SK-N-SH (cell line): ENCODE data around the gene POU3F1. TPM values are rescaled to one million over a fixed set of nuclear protein-coding genes. Genes with fewer than 3 reads are reported as not detected.

Source experiments
- CTCF ChIA-PET: fragments of 300-600, 350-600 bp; formaldehyde crosslinking; extraction: SDS; loops from one replicate; lab custom pipeline; 2021; lab: Yijun Ruan, JAX
- POLR2A ChIA-PET: fragments of 350-600 bp; sonication (Branson Sonifier 250); formaldehyde crosslinking; extraction: SDS; loops from one replicate; lab custom pipeline; 2020; ENCODE audit warnings: antibody characterized with exemption, inconsistent platforms; lab: Yijun Ruan, JAX
- DNase-seq: peaks from one replicate; pipeline ENCODE4 v3.0.0; 2012
- H2AFZ ChIP-seq: fragments of 200-600 bp; sonication (generic); 2 replicates; pipeline ENCODE4 v1.8.1; 2016; ENCODE audit warnings: antibody characterized with exemption, mild to moderate bottlenecking, low read depth
- H3F3A ChIP-seq: fragments of 200-600 bp; sonication (generic); replicated peaks from 2 replicates; pipeline ENCODE3; 2016; ENCODE audit warnings: antibody characterized with exemption, mild to moderate bottlenecking; ENCODE audit not compliant: insufficient read depth
- H3K27ac ChIP-seq, 2 experiments: fragments of 200-500 bp in 1 of 2; fragments of 200-600 bp in 1 of 2; sonication (Bioruptor generic) in 1 of 2; sonication (generic), shearing (Covaris generic) in 1 of 2; 2 replicates each; pipeline versions ENCODE4 v1.5.1 to v1.6.1; 2014 to 2016; ENCODE audit warnings: low read depth in 2 of 2, inconsistent platforms in 1 of 2, low read length in 1 of 2, mild to moderate bottlenecking in 1 of 2, mixed read lengths in 1 of 2
- H3K27me3 ChIP-seq: fragments of 200-600 bp; sonication (generic), shearing (Covaris generic); 2 replicates; pipeline ENCODE4 v1.6.1; 2016; ENCODE audit warnings: mixed run types; ENCODE audit not compliant: insufficient read depth
- H3K36me3 ChIP-seq, 2 experiments: fragments of 200-500 bp in 1 of 2; fragments of 200-600 bp in 1 of 2; sonication (Bioruptor generic) in 1 of 2; sonication (generic) in 1 of 2; replicated peaks in 1 of 2; 2 replicates each; pipeline versions ENCODE3 to v1.5.1; 2014 to 2016; ENCODE audit warnings: low read length in 1 of 2, mild to moderate bottlenecking in 1 of 2; ENCODE audit not compliant: insufficient read depth in 2 of 2, control insufficient read depth in 1 of 2
- H3K4me1 ChIP-seq, 2 experiments: fragments of 200-500 bp in 1 of 2; fragments of 200-600 bp in 1 of 2; sonication (Bioruptor generic) in 1 of 2; sonication (generic), shearing (Covaris generic) in 1 of 2; 2 replicates each; pipeline versions ENCODE4 v1.5.1 to v1.6.1; 2014 to 2016; ENCODE audit warnings: low read depth in 1 of 2, low read length in 1 of 2, mixed run types in 1 of 2; ENCODE audit not compliant: insufficient read depth in 2 of 2, control insufficient read depth in 1 of 2
- H3K4me2 ChIP-seq: fragments of 200-600 bp; sonication (generic), shearing (Covaris generic); 2 replicates; pipeline ENCODE4 v1.6.1; 2017; ENCODE audit warnings: mixed run types
- H3K4me3 ChIP-seq, 2 experiments: fragments of 200-500 bp in 1 of 2; fragments of 200-600 bp in 1 of 2; sonication (Bioruptor generic) in 1 of 2; sonication (generic), shearing (Covaris generic) in 1 of 2; 2 replicates each; pipeline versions ENCODE4 v1.5.1 to v1.8.1; 2014 to 2016; ENCODE audit warnings: low read depth in 2 of 2, inconsistent platforms in 1 of 2, low read length in 1 of 2, mild to moderate bottlenecking in 1 of 2, mixed read lengths in 1 of 2, moderate library complexity in 1 of 2
- H3K79me2 ChIP-seq: fragments of 200-600 bp; sonication (generic); 2 replicates; pipeline ENCODE4 v1.8.1; 2017; ENCODE audit warnings: mild to moderate bottlenecking; ENCODE audit not compliant: insufficient read depth
- H3K9ac ChIP-seq: fragments of 200-600 bp; sonication (generic); 2 replicates; pipeline ENCODE4 v1.6.1; 2017; ENCODE audit warnings: mixed run types
- H3K9me2 ChIP-seq: fragments of 200-600 bp; sonication (generic); 2 replicates; pipeline ENCODE4 v1.6.1; 2017; ENCODE audit warnings: mixed run types
- H3K9me3 ChIP-seq: fragments of 200-600 bp; sonication (generic); 2 replicates; pipeline ENCODE4 v1.6.1; 2017; ENCODE audit warnings: mixed run types, mild to moderate bottlenecking, moderate library complexity
- H4K20me1 ChIP-seq: fragments of 200-600 bp; sonication (generic); 2 replicates; pipeline ENCODE4 v1.6.1; 2017; ENCODE audit warnings: mild to moderate bottlenecking, mixed run types; ENCODE audit not compliant: insufficient read depth
- CHD2 ChIP-seq: fragments of 150-350 bp; IDR thresholded peaks from 2 replicates; pipeline ENCODE4 v1.6.1; 2018; ENCODE audit warnings: low read length; ENCODE audit not compliant: partially characterized antibody
- CTCF ChIP-seq: fragments of 200-600 bp; sonication (generic); IDR thresholded peaks from 2 replicates; pipeline ENCODE4 v1.6.1; 2017; ENCODE audit warnings: antibody characterized with exemption, mild to moderate bottlenecking, moderate library complexity
- ELF1 ChIP-seq: IDR thresholded peaks from 2 replicates; pipeline ENCODE4 v1.4.0; 2012
- EZH2phosphoT487 ChIP-seq: fragments of 200-600 bp; sonication (generic); IDR thresholded peaks from 2 replicates; pipeline ENCODE4 v1.6.1; 2017; ENCODE audit warnings: low read depth, mixed run types, mild to moderate bottlenecking, antibody characterized with exemption, moderate library complexity, borderline replicate concordance
- FOSL2 ChIP-seq: IDR thresholded peaks from 2 replicates; pipeline ENCODE4 v1.4.0; 2012; ENCODE audit warnings: low read depth, mild to moderate bottlenecking, moderate library complexity, borderline replicate concordance
- GABPA ChIP-seq: IDR thresholded peaks from 2 replicates; pipeline ENCODE4 v1.4.0; 2012; ENCODE audit warnings: low read depth, mild to moderate bottlenecking
- MAX ChIP-seq: IDR thresholded peaks from 2 replicates; pipeline ENCODE4 v1.4.0; 2012; ENCODE audit warnings: low read depth
- MEF2A ChIP-seq: IDR thresholded peaks from 2 replicates; pipeline ENCODE4 v1.4.0; 2012; ENCODE audit warnings: low read depth, borderline replicate concordance
- NRF1 ChIP-seq: IDR thresholded peaks from 2 replicates; pipeline ENCODE4 v1.6.1; 2012; ENCODE audit warnings: low read depth, mild to moderate bottlenecking, low read length
- PBX3 ChIP-seq: IDR thresholded peaks from 2 replicates; pipeline ENCODE4; 2012
- RCOR1 ChIP-seq: fragments of 150-350 bp; IDR thresholded peaks from 2 replicates; pipeline ENCODE4 v1.6.1; 2017; ENCODE audit warnings: antibody characterized with exemption, low read length
- SMC3 ChIP-seq: IDR thresholded peaks from 2 replicates; pipeline ENCODE4 v1.6.1; 2012; ENCODE audit warnings: low read depth, low read length, improper control_type of control experiment
- TAF1 ChIP-seq: IDR thresholded peaks from 2 replicates; pipeline ENCODE4 v1.6.1; 2012; ENCODE audit warnings: low read depth, mild to moderate bottlenecking, low read length, moderate library complexity, borderline replicate concordance
- TCF12 ChIP-seq: IDR thresholded peaks from 2 replicates; pipeline ENCODE4 v1.4.0; 2012
- USF1 ChIP-seq: IDR thresholded peaks from 2 replicates; pipeline ENCODE4 v1.4.0; 2012; ENCODE audit warnings: low read depth, borderline replicate concordance
- USF2 ChIP-seq: fragments of 150-350 bp; IDR thresholded peaks from 2 replicates; pipeline ENCODE4 v1.6.1; 2017; ENCODE audit warnings: antibody characterized with exemption, low read length, low read depth, borderline replicate concordance
- ZBTB33 ChIP-seq: IDR thresholded peaks from 2 replicates; pipeline ENCODE4 v1.4.0; 2012; ENCODE audit warnings: low read depth, borderline replicate concordance
- WGBS: methylation state at CpG from one replicate; pipeline ENCODE4 v1.1.6; 2017; ENCODE audit warnings: low lambda C conversion rate; 5-methylcytosine and 5-hydroxymethylcytosine counted together
- polyA plus RNA-seq, 3 experiments: library from polyadenylated mRNA; depleted of rRNA; stranded (reverse); fragments of >200 nt; gene quantifications; 2 replicates each; pipeline ENCODE4 v1.2.3, GENCODE V29; 2012

POU3F1 gene
- polyA plus RNA-seq, 1 of the 3 experiments (the other 2 are of a cell fraction) = not detected

GRCh38 chr1:38053416-38054091 is 7.0 kb upstream of the POU3F1 start:
- no peaks in the 10 kb centered on the region for H3F3A ChIP-seq
- H4K20me1 ChIP-seq = no peaks in the 10 kb centered on the region
- H3K9ac ChIP-seq = no peak overlapping the region
- ChIA-PET POLR2A (no interaction called here), CTCF (interaction anchor here (0.8 to 1.2 kb wide), 4 partner anchors 12 to 782 kb away, joined by 3 to 6 read pairs (median 4); no protein-coding TSS in a partner anchor)
- TF ChIP-seq PBX3 (no peak), MEF2A (no peak), RCOR1 (no peak), FOSL2 (no peak), EZH2phosphoT487 (no peak), TCF12 (no peak), GABPA (no peak), CHD2 (no peak), TAF1 (no peak), NRF1 (no peak), USF2 (no peak), MAX (no peak), USF1 (no peak)
- WGBS = 25% methylated on average over 5 of the region's 7 CpGs
- no peaks in the 10 kb centered on the region for H3K79me2 ChIP-seq
- H3K27ac ChIP-seq = no peak overlapping the region
- H2AFZ ChIP-seq = no peak overlapping the region
- peaks cover 0 to 3% of the 10 kb centered on the region in 2 experiments; a peak in 1 of 4 replicates for H3K4me1 ChIP-seq
- no peak overlapping the region for H3K4me3 ChIP-seq
- no peaks in the 10 kb centered on the region for H3K9me3 ChIP-seq
- peaks cover 22% of the 10 kb centered on the region for H3K27me3 ChIP-seq
- no peak overlapping the region for H3K4me2 ChIP-seq
- no peak for DNase-seq
- H3K36me3 ChIP-seq = no peaks in the 10 kb centered on the region
- H3K9me2 ChIP-seq = no peaks in the 10 kb centered on the region

GRCh38 chr1:38052750-38053415 is 6.3 kb upstream of the POU3F1 start:
- Histone ChIP-seq H3K36me3 (no peaks in the 10 kb centered on the region), H3K9me3 (no peaks in the 10 kb centered on the region), H3F3A (no peaks in the 10 kb centered on the region), H3K4me1 (peaks cover 0 to 3% of the 10 kb centered on the region in 2 experiments; a peak in 1 of 4 replicates), H4K20me1 (peaks cover 3% of the 10 kb centered on the region; the same call in 1 of the 2 replicates), H3K9me2 (no peaks in the 10 kb centered on the region), H3K27me3 (peaks cover 24% of the 10 kb centered on the region), H2AFZ (no peak overlapping the region), H3K9ac (no peak overlapping the region), H3K79me2 (no peaks in the 10 kb centered on the region), H3K4me3 (no peak overlapping the region), H3K4me2 (no peak overlapping the region), H3K27ac (no peak overlapping the region)
- ChIA-PET CTCF (interaction anchor here (1.2 kb wide), 1 partner anchor 11 kb away, joined by 5 read pairs; no protein-coding TSS in a partner anchor), POLR2A (no interaction called here)
- no peak for DNase-seq
- TF ChIP-seq ELF1 (no peak), CTCF (no peak), USF1 (no peak), MAX (no peak), NRF1 (no peak), RCOR1 (no peak), ZBTB33 (no peak), SMC3 (no peak)
- 28% methylated on average over 3 of the region's 3 CpGs for WGBS
